ENCODE measurements around the gene QRICH2.

GRCh38 chr17:76357597-76358158 lies 49.6 kb upstream of the QRICH2 start:
- no peak for TF ChIP-seq CTCF (IDR thresholded peaks at IDR 0.05)
- TF ChIP-seq EZH2phosphoT487 (IDR thresholded peaks at IDR 0.05) = no peak
- no peak for TF ChIP-seq EZH2 (IDR thresholded peaks at IDR 0.05)
